Activated CD8-positive, alpha-beta memory T cell treated with anti-CD3 and anti-CD28 coated beads, Interleukin-2, amount 50 U/mL, for 1 hour (primary cell): ENCODE data around the gene LRRC74B.

Experiments used
- DNase-seq: peaks from one replicate; pipeline ENCODE4 v3.0.0-alpha.2; 2020; ENCODE audit errors: extremely low read depth

LRRC74B gene

GRCh38 chr22:21014202-21014725, 31.5 kb upstream of the LRRC74B start:
- DNase-seq = peak; percentile 66

DNA sequence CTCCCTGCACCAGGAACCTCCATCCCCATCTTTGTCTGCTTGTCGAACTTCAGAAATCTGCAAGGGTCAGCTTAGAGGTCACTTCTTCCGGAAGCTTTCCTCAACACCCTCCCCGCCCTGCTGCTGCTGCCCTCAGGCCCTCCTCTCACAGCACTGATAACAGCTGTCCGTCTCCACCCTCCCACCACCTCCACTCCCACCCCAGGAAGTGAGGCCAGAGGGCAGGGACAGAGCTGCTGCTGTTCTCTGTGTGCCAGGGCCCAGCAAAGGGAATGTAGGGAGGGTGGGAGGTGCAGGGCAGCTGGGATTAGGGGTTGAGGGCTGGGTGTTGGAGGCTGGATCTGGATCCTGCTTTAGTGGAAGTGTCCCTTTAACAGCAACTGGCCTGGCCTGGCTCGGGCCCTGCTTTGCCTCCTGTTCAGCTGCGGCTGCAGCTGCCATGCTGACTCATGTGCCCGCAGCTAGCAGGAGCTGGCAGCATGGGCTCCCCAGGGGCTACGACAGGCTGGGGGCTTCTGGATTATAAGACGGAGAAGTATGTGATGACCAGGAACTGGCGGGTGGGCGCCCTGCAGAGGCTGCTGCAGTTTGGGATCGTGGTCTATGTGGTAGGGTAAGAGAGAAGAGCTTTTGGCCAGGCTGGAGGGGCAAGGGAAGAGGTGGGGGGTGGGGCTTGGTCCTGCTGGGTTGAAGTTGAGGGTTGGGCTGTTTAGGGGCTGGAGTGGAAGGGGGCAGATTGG, 30.9 kb upstream of the LRRC74B start, which contains the start of gene P2RX6:
TSS of gene P2RX6 (plus strand) at position 440 of the 740 bp plus-strand sequence. CDS start at position 450, 10 bp downstream.
- DNase-seq = no peak

DNA sequence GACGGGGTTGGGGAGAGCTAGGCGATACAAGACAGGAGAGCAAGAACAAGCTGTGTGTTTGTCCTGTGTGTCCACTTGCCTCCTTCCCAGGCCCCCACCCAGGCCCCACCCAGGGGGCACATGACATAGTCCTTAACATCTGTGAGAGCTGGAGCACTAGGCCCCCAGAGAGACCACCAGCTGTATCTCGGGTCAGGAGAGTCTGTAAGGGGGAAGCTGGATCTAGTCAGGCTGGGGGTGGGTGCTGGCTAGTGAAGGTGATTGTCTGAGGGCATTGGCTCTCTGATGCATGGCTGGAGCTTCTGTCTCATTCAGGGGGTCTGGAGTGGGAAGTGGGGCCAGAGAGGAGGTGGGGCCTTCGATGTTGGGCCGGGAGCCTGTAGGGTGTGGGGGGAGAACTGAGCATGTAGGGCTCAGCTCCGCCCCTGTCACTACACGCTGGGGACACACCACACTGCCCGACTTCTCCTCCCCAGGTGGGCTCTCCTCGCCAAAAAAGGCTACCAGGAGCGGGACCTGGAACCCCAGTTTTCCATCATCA, 30.2 kb upstream of the LRRC74B start:
- no peak for DNase-seq

- DNase-seq = no peak
Observed at GRCh38 chr22:21016644-21017420, 28.9 kb upstream of the LRRC74B start.

DNA sequence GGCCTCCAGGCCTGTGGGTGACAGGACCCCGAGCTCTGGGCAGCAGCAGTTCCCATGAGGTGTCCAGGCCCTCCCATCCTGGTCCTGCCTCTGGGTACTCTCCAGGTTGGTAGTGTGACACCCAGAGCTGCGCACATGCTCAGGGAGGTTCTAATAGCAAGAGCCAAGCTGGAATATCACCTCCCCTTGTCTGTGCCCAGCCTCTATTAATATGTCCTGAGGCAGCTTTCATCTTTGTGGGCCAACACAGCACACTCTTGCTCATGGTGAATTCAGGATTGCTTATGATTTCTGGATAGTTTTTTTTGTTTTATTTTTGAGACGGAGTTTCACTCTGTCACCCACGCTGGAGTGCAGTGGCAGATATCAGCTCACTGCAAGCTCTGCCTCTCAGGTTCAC, 27.4 kb upstream of the LRRC74B start:
- no peak for DNase-seq

DNA sequence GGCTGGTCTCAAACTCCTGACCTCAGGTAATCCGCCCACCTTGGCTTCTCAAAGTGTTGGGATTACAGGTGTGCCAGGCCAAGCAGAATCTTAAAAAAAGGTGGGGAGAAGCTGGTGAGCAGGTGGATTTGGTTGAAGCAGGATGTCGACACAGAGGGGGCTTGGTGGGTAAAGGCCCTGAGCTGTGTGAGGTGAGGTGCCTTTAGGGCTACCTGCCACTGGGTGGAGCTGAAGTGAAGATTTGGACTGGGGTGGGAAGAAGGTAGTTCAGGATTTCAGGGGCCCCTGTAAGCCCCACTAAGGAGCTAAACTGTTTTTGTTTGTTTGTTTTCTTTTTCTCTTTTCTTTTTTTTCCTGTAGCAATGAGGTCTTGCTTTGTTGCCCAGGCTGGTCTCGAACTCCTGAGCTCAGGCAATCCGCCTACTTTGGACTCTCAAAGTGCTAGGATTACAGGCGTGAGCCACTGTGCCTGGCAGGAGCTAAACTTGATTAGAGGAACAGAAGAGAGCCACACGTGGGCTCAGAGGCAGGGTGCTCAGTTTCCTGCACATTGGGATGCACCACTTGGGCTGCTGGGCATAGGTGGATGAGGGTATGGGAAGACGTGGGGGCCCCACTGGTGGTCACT, 24.8 kb upstream of the LRRC74B start:
- no peak for DNase-seq

- no peak for DNase-seq
Observed at GRCh38 chr22:21022507-21022906, 23.2 kb upstream of the LRRC74B start.

DNA sequence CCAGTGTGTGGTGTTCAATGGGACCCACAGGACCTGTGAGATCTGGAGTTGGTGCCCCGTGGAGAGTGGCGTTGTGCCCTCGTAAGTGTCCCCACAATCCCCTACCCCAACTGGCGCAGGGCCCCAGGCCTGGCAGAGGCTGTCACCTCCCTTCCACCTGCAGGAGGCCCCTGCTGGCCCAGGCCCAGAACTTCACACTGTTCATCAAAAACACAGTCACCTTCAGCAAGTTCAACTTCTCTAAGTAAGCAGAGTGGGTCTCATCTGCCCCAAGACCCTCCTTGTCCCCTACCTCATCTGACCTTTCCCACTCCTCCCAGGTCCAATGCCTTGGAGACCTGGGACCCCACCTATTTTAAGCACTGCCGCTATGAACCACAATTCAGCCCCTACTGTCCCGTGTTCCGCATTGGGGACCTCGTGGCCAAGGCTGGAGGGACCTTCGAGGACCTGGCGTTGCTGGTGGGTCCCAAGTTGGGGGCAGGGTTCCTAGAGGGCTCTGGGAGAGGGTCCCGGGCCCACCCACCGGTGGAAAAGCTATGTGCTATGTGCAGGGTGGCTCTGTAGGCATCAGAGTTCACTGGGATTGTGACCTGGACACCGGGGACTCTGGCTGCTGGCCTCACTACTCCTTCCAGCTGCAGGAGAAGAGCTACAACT, 22.7 kb upstream of the LRRC74B start:
- DNase-seq = no peak

GRCh38 chr22:21025266-21025665, 20.5 kb upstream of the LRRC74B start:
- DNase-seq = no peak

GRCh38 chr22:21025763-21026755, 19.7 kb upstream of the LRRC74B start:
- DNase-seq = no peak

DNA sequence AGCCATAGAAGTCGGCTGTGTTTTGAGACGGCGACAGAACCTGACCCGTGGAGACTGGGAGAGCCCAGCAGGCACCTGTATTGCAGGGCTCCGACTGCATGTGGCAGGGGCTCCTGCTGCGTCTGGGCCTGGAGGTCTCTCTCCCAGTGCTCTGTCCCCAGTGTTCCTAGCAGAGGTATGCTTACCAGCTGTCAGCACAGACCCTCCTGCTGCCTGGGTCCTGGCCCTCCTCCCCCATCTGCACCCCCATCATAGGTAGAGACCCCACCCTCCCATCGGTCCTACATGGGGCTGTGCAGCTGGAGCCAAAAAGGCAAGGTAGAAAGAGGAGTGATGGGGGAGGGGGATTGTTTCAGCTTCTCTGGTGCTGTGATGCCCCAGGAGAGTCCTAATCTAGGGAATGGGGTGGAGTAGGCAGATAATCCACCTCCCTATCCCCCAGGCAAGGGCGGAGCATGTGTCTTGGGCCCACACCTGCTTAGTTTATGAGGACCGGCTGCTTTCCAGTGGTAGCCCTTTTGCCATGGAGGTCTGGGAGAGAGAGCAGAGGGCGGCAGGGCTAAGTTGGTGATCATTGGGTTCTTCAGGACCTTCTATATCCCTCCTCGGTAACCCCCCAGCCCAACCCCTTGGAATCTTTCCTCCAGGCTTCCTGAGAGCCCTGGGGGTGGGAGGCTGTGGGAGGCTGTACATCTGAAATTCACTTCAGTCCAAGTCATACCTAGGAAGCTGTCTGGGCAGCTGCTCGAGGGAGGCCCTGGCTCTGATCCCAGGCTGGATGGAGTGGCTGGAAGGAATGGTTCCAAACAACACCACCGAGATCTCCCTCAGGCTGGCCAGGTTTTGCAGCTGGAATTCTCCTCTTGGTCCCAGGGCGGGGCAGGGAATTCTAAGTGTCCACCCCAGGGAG, 18.7 kb upstream of the LRRC74B start:
- DNase-seq = no peak

GRCh38 chr22:21028277-21029251, 17.2 kb upstream of the LRRC74B start:
- DNase-seq = no peak

DNA sequence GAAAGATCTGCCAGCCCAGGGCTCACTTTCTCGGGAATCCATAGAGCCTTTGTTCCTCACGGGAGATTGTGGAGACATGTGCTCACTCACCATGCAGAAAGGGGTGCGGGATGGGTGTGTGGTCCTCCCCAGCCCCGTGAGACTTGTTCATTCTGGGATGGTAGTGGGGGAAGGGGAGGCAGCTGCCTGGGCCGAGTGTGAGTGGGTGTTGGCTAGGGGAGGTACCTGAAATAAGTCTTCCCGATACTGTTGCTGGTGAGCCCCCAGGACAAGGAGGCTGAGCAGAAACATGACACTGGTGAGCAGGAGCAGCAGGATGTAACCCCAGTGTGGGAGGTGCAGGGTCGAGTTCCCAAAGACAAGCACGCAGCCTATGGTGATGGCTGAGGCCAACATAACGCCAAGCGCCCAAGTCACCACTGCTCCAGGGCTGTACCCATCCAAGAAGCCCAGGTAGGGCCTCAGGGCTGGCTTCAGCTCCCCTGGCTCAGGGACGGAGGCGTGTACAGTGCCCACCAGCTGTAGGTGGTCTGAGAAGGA, 16.2 kb upstream of the LRRC74B start:
- no peak for DNase-seq

GRCh38 chr22:21030032-21030431, 15.7 kb upstream of the LRRC74B start:
- no peak for DNase-seq

DNA sequence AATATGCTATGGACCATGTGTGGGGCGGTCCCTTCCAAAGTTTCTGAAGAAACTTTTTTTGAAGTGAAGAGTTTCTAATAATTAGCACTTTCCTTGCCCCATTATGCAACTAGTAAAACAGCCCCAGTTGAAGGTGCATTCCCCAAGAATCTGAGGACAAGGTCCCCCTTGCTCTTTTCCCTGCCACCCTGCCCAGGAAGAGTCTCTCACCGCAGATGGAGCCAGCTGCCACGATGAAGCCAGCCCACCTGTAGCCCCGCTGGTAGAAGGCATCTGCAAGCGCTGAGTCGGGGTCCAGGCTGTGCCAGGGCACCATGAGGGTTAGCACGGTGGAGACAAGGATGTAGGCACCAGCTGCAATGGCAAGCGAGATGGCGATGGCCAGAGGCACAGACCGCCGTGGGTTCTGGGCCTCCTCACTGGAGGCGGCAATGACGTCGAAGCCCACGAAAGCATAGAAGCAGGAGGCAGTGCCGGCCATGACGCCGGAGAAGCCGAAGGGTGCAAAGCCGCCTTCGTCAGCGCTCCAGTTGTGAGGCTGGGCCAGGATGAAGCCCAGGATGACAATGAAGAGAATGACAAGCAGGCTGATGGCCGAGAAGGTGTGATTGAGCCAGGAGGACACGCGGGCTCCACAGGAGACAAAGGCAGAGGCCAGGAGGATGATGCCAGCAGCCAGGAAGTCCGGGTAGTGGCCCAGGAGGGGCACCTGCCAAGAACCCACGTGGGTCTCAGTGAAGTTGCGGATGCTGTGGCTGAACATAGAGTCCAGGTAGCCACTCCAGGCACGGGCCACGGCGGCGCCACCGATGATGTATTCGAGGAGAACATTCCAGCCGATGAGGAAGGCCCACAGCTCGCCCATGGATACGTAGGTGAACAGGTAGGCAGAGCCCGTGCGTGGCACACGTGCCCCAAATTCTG, 14.9 kb upstream of the LRRC74B start:
- DNase-seq = no peak

GRCh38 chr22:21031545-21032036, 14.2 kb upstream of the LRRC74B start:
- DNase-seq = no peak
